MM.1S (cell line): ENCODE data around the gene TICAM1.
"Not testable (repeated sequence)": the region's sequence is repeated elsewhere in the genome, so short reads cannot be mapped to it uniquely, and the experiment has no call there.

Experiments used
- DNase-seq: peaks from one replicate; pipeline ENCODE4 v3.0.0-alpha.2; 2015
- H2AFZ ChIP-seq: fragments of 300-600 bp; sonication (generic); 2 replicates; pipeline ENCODE4 v1.6.0; 2016; ENCODE audit warnings: antibody characterized with exemption, low read length
- H3F3A ChIP-seq: fragments of 300-600 bp; sonication (generic); 2 replicates; pipeline ENCODE4 v1.6.1; 2016; ENCODE audit warnings: mild to moderate bottlenecking, antibody characterized with exemption, low read length, moderate library complexity, mixed read lengths; ENCODE audit not compliant: insufficient read depth
- H3K27ac ChIP-seq: fragments of 300-600 bp; sonication (generic); 2 replicates; pipeline ENCODE4 v1.5.1; 2016; ENCODE audit warnings: mild to moderate bottlenecking, low read length
- H3K27me3 ChIP-seq: fragments of 300-600 bp; sonication (generic); replicated peaks from 2 replicates; pipeline ENCODE4 v1.6.0; 2016; ENCODE audit warnings: low read length; ENCODE audit not compliant: insufficient read depth
- H3K36me3 ChIP-seq: fragments of 300-600 bp; sonication (generic); replicated peaks from 2 replicates; pipeline ENCODE4 v1.6.1; 2016; ENCODE audit warnings: mild to moderate bottlenecking, low read length, mixed read lengths; ENCODE audit not compliant: insufficient read depth
- H3K4me1 ChIP-seq: fragments of 300-600 bp; sonication (generic); 2 replicates; pipeline ENCODE4 v1.6.1; 2016; ENCODE audit warnings: low read length, mixed read lengths
- H3K4me2 ChIP-seq: fragments of 300-600 bp; sonication (generic); 2 replicates; pipeline ENCODE4 v1.6.0; 2016; ENCODE audit warnings: low read depth, low read length
- H3K4me3 ChIP-seq: fragments of 300-600 bp; sonication (generic); 2 replicates; pipeline ENCODE4 v1.5.1; 2016; ENCODE audit warnings: low read length, mixed read lengths
- H3K79me2 ChIP-seq: fragments of 300-600 bp; sonication (generic); 2 replicates; pipeline ENCODE4 v1.6.1; 2016; ENCODE audit warnings: mixed run types, low read length, mixed read lengths
- H3K9ac ChIP-seq: fragments of 300-600 bp; sonication (generic); 2 replicates; pipeline ENCODE4 v1.6.1; 2016; ENCODE audit warnings: low read length, mixed read lengths
- H3K9me2 ChIP-seq: fragments of 300-600 bp; sonication (generic); replicated peaks from 2 replicates; pipeline ENCODE4 v1.6.1; 2016; ENCODE audit warnings: mild to moderate bottlenecking, low read length, mixed read lengths; ENCODE audit not compliant: insufficient read depth
- H3K9me3 ChIP-seq: fragments of 300-600 bp; sonication (generic); replicated peaks from 2 replicates; pipeline ENCODE4 v1.6.1; 2016; ENCODE audit warnings: mild to moderate bottlenecking, low read length, mixed read lengths; ENCODE audit not compliant: insufficient read depth
- H4K20me1 ChIP-seq: fragments of 300-600 bp; sonication (generic); 2 replicates; pipeline ENCODE4 v1.6.1; 2016; ENCODE audit warnings: mild to moderate bottlenecking, low read length, moderate library complexity, mixed read lengths; ENCODE audit not compliant: insufficient read depth
- EZH2 ChIP-seq: fragments of 300-600 bp; sonication (generic); optimal IDR thresholded peaks from 2 replicates; pipeline ENCODE3; 2017; ENCODE audit warnings: low read depth, mild to moderate bottlenecking, antibody characterized with exemption, low read length, mixed read lengths
- EZH2phosphoT487 ChIP-seq: fragments of 300-600 bp; sonication (generic); IDR thresholded peaks from 2 replicates; pipeline ENCODE4 v1.6.1; 2018; ENCODE audit warnings: antibody characterized with exemption, low read length
- TF ChIP-seq, protein P1 (sequence below): fragments of 300-600 bp; sonication (generic); IDR thresholded peaks from 2 replicates; pipeline ENCODE4 v1.5.1; 2016; ENCODE audit warnings: antibody characterized with exemption, low read length, mixed read lengths

Gene TICAM1

GRCh38 chr19:4847190-4847973 lies 15.9 kb upstream of the TICAM1 start:
- DNase-seq = no peak
- H3K9me2 ChIP-seq = no peaks in the 10 kb centered on the region
- no peak overlapping the region for H3K4me2 ChIP-seq
- H4K20me1 ChIP-seq = no peaks in the 10 kb centered on the region
- no peak overlapping the region for H3K27ac ChIP-seq
- H3K9me3 ChIP-seq = no peaks in the 10 kb centered on the region
- no peaks in the 10 kb centered on the region for H3K27me3 ChIP-seq
- H3K36me3 ChIP-seq = no peaks in the 10 kb centered on the region
- TF ChIP-seq EZH2phosphoT487 = no peak
- no peak for TF ChIP-seq EZH2
- TF ChIP-seq, protein P1, sequence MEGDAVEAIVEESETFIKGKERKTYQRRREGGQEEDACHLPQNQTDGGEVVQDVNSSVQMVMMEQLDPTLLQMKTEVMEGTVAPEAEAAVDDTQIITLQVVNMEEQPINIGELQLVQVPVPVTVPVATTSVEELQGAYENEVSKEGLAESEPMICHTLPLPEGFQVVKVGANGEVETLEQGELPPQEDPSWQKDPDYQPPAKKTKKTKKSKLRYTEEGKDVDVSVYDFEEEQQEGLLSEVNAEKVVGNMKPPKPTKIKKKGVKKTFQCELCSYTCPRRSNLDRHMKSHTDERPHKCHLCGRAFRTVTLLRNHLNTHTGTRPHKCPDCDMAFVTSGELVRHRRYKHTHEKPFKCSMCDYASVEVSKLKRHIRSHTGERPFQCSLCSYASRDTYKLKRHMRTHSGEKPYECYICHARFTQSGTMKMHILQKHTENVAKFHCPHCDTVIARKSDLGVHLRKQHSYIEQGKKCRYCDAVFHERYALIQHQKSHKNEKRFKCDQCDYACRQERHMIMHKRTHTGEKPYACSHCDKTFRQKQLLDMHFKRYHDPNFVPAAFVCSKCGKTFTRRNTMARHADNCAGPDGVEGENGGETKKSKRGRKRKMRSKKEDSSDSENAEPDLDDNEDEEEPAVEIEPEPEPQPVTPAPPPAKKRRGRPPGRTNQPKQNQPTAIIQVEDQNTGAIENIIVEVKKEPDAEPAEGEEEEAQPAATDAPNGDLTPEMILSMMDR = no peak
- no peak overlapping the region for H3K9ac ChIP-seq
- H3K4me3 ChIP-seq = no peak overlapping the region
- no peaks in the 10 kb centered on the region for H3F3A ChIP-seq
- H3K79me2 ChIP-seq = no peaks in the 10 kb centered on the region
- H2AFZ ChIP-seq = no peak overlapping the region
- H3K4me1 ChIP-seq = no peaks in the 10 kb centered on the region

DNA sequence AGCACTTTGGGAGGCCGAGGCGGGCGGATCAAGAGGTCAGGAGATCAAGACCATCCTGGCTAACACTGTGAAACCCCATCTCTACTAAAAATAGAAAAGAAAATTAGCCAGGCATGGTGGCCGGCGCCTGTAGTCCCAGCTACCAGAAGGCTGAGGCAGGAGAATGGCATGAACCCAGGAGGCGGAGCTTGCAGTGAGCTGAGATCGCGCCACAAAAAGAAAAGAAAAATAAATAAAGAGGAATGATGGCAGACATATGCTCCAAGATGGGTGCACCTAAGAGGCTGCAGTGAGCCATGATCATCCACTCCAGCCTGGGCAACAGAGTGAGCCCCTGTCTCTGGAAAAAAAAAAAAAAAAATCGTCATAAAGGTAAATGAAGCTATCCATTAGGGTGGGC lies 14.5 kb upstream of the TICAM1 start:
- not testable (repeated sequence) for H3K9me3 ChIP-seq, H2AFZ ChIP-seq, H3K9ac ChIP-seq, H3K9me2 ChIP-seq, H3F3A ChIP-seq, H3K4me1 ChIP-seq, H4K20me1 ChIP-seq, DNase-seq, H3K4me2 ChIP-seq, H3K27me3 ChIP-seq, H3K27ac ChIP-seq, H3K4me3 ChIP-seq, H3K36me3 ChIP-seq, H3K79me2 ChIP-seq

- Histone ChIP-seq H3K9ac (no peak overlapping the region), H3F3A (no peaks in the 10 kb centered on the region), H3K9me2 (no peaks in the 10 kb centered on the region), H4K20me1 (no peaks in the 10 kb centered on the region), H3K27ac (no peak overlapping the region), H3K9me3 (no peaks in the 10 kb centered on the region), H3K4me3 (no peak overlapping the region), H3K27me3 (no peaks in the 10 kb centered on the region), H2AFZ (no peak overlapping the region), H3K4me2 (no peak overlapping the region), H3K4me1 (no peaks in the 10 kb centered on the region), H3K36me3 (no peaks in the 10 kb centered on the region), H3K79me2 (no peaks in the 10 kb centered on the region)
- no peak for DNase-seq
- TF ChIP-seq EZH2 = no peak
- TF ChIP-seq EZH2phosphoT487 = no peak
- TF ChIP-seq, protein P1 = no peak
Observed at GRCh38 chr19:4844348-4845179, 13.1 kb upstream of the TICAM1 start.

DNA sequence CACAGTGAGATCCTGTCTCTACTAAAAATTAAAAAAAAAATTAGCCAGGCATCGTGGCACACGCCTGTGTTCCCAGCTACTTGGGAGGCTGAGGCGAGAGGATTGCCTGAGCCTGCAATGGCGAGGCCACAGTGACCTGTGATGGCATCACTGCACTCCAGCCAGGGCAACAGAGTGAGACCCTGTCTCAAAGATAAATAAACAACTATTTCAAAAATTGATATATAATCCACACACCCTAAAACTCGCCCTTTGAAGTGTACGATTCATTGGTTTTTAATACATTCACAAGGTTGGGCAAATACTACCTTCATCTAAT lies 12.1 kb upstream of the TICAM1 start:
- H3K9me3 ChIP-seq = no peaks in the 10 kb centered on the region
- TF ChIP-seq EZH2phosphoT487 (no peak), EZH2 (no peak)
- TF ChIP-seq, protein P1 = no peak
- H3K4me3 ChIP-seq = no peak overlapping the region
- H3K9me2 ChIP-seq = no peaks in the 10 kb centered on the region
- H3K4me2 ChIP-seq = no peak overlapping the region
- no peaks in the 10 kb centered on the region for H3K4me1 ChIP-seq
- H3K9ac ChIP-seq = no peak overlapping the region
- no peaks in the 10 kb centered on the region for H4K20me1 ChIP-seq
- no peaks in the 10 kb centered on the region for H3K79me2 ChIP-seq
- no peak for DNase-seq
- H3K27ac ChIP-seq = no peak overlapping the region
- H3K27me3 ChIP-seq = no peaks in the 10 kb centered on the region
- H2AFZ ChIP-seq = no peak overlapping the region
- H3F3A ChIP-seq = no peaks in the 10 kb centered on the region
- no peaks in the 10 kb centered on the region for H3K36me3 ChIP-seq
